Bronchial epithelial cell (primary cell): ENCODE results near the gene TPD52L3. TPM values are rescaled to one million over a fixed set of nuclear protein-coding genes. Genes with fewer than 3 reads are reported as not detected.

ENCODE experiments used
- DNase-seq: peaks from one replicate; pipeline ENCODE4 v3.0.0-alpha.2; 2010; ENCODE audit warnings: low read depth
- FAIRE-seq: peaks from 2 replicates; lab custom pipeline; 2011; peaks lifted over from hg19 to GRCh38; lab: Jason Lieb, UNC
- H3K27me3 ChIP-seq: 2 replicates; pipeline ENCODE4 v1.5.1; 2011; ENCODE audit warnings: low read length; ENCODE audit not compliant: control insufficient read depth, insufficient read depth
- H3K36me3 ChIP-seq: 2 replicates; pipeline ENCODE4 v1.5.1; 2011; ENCODE audit warnings: low read length; ENCODE audit not compliant: control insufficient read depth, insufficient read depth
- H3K4me3 ChIP-seq: 2 replicates; pipeline ENCODE4 v1.5.1; 2011; ENCODE audit warnings: mild to moderate bottlenecking, low read depth, low read length, control low read depth
- total RNA-seq: library from RNA; depleted of rRNA; stranded (reverse); fragments of >200 nt; gene quantifications from 2 replicates; pipeline ENCODE4 v1.2.1, GENCODE V29; 2014
- TF ChIP-seq, protein P1 (sequence below): IDR thresholded peaks from 2 replicates; pipeline ENCODE4 v1.5.1; 2011; ENCODE audit warnings: mild to moderate bottlenecking, moderate library complexity, low read length, control low read depth, inconsistent platforms; ENCODE audit not compliant: insufficient read depth, severe bottlenecking

The TPD52L3 gene
- total RNA-seq, 1 donor from 2014 or later, result not detected

DNA sequence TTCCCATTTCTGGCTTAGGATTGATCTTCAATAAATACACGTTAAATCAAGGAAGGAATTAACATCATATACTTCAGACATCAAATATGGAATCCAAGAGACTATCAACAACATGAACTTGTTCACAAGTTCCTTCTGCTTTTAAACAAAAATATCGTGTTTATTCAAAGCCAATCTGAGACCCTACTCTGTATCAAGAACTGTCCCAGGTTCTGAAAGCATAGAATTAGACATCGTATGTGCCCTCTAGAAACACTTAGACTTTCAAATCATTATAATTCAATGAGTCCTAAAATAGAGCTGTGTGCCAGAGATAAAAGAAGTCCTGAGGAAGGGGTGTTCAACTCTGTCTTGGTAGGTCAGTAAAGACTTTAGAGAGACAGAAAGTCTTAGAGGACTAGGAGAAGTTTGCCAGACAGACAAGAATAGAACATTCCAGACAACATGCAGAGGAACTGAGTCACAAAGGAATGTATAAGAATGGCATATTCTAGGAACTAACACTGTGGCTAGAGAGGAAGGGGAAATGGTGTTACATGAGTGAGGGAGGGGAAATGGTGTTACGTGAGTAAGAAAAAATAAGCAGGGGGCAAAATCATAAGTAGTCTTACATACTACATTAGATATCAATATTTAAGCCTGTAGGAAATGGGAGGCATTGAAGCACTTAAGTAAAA lies 2.9 kb downstream of the TPD52L3 start:
- DNase-seq (no peak), FAIRE-seq (no peak)
- Histone ChIP-seq H3K36me3 (no peaks in the 10 kb centered on the region), H3K4me3 (no peak overlapping the region), H3K27me3 (no peaks in the 10 kb centered on the region)
- TF ChIP-seq, protein P1, sequence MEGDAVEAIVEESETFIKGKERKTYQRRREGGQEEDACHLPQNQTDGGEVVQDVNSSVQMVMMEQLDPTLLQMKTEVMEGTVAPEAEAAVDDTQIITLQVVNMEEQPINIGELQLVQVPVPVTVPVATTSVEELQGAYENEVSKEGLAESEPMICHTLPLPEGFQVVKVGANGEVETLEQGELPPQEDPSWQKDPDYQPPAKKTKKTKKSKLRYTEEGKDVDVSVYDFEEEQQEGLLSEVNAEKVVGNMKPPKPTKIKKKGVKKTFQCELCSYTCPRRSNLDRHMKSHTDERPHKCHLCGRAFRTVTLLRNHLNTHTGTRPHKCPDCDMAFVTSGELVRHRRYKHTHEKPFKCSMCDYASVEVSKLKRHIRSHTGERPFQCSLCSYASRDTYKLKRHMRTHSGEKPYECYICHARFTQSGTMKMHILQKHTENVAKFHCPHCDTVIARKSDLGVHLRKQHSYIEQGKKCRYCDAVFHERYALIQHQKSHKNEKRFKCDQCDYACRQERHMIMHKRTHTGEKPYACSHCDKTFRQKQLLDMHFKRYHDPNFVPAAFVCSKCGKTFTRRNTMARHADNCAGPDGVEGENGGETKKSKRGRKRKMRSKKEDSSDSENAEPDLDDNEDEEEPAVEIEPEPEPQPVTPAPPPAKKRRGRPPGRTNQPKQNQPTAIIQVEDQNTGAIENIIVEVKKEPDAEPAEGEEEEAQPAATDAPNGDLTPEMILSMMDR, result no peak

DNA sequence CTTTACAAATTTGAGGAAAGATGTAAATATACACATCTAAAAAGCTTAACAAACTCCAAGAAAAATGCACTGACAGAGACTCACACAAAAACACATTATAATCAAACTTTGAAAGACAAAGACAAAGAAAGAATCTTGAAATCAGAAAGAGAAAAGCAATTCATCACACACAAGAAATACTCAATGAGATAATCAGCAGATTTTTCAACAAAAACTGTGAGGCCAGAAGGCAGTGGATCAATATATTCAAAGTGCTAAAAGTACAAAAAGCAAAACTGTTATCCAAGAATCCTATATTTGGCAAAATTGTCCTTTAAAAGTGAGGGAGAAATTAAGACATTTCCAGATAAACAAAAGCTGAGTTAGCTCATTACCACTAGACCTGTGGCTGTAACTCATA lies 6.1 kb downstream of the TPD52L3 start:
- no peak for FAIRE-seq
- Histone ChIP-seq H3K4me3 (no peak overlapping the region), H3K36me3 (no peaks in the 10 kb centered on the region), H3K27me3 (no peaks in the 10 kb centered on the region)
- DNase-seq, result no peak
- TF ChIP-seq, protein P1, result no peak

DNA sequence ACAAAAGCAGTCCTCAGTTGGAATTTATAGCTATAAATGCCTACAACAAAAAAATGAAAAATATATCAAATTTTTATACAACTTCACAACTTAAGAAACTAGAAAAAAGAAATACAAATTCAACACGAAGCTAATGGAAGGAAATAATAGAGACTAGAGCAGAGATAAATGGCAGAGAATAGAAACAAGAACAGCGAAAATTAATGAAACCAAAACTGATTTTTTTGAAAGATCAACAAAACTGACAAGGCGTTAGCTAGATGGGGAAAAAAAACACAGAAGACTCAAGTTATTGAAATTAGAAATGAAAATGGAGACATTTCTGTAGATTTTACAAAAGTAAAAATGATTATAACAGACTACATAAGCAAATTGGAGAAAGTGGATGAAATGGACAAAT lies 20.6 kb downstream of the TPD52L3 start:
- no peak for DNase-seq
- TF ChIP-seq, protein P1, result no peak
- Histone ChIP-seq H3K36me3 (no peaks in the 10 kb centered on the region), H3K27me3 (no peaks in the 10 kb centered on the region), H3K4me3 (no peak overlapping the region)
- FAIRE-seq, result no peak

DNA sequence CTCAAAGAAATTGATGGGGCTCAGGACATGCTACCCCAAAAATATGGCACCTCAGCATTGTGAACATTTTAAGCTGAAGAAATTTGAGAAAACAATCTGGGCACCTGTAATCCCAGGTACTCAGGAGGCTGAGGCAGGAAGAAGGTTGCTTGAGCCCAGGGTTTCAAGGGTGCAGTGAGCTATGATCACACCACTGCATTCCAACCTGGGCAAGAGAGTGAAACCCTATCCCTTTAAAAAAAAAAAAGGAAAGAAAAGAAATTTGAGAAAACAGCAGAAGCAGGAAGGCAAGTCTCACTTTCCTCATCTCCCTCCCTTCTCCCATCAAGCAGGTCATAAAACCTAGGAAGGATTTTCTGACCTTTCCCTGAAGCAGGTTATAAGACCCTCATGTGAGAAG lies 23.6 kb downstream of the TPD52L3 start:
- no peak for FAIRE-seq
- Histone ChIP-seq H3K27me3 (no peaks in the 10 kb centered on the region), H3K36me3 (no peaks in the 10 kb centered on the region), H3K4me3 (no peak overlapping the region)
- TF ChIP-seq, protein P1, result no peak
- DNase-seq, result peak; percentile 24

DNA sequence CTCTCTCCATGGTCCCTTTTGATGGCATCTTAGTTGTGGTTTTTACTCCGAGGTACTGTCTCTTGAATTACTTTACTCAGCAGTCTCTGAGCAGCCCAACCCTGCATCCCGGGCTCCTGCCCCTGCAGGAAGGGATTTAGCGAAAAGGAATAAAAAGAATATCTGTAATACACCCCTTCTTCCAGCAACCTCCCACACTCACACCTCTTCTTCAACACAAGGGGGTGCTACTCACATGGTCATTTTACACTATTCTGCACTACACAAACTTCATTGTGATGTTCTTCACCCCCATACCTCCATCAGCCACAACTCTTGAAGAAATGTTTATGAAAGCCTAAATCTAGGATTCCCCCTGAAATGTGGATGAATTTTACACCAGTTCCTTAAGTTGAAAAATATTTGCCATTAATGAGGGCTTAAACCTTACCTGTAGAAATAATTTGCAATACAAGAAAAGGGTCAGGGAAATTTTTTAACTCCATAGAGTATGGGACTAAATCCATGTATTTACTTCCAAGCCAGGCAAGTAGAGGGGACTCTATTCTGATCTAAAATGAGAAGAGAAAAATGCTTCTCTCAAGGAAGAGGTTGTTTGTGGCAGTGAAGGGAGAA lies 26.0 kb downstream of the TPD52L3 start:
- TF ChIP-seq, protein P1, result peak; percentile 66
- Histone ChIP-seq H3K36me3 (no peaks in the 10 kb centered on the region), H3K4me3 (no peak overlapping the region), H3K27me3 (no peaks in the 10 kb centered on the region)
- FAIRE-seq, result peak; percentile 7
- DNase-seq, result peak; percentile 61
